SK-N-SH (cell line): ENCODE measurements around the gene GZMB. TPM values are rescaled to one million over a fixed set of nuclear protein-coding genes. Genes with fewer than 3 reads are reported as not detected.

Experiments used
- CTCF ChIA-PET: fragments of 300-600, 350-600 bp; formaldehyde crosslinking; extraction: SDS; loops from one replicate; lab custom pipeline; 2021; lab: Yijun Ruan, JAX
- POLR2A ChIA-PET: fragments of 350-600 bp; sonication (Branson Sonifier 250); formaldehyde crosslinking; extraction: SDS; loops from one replicate; lab custom pipeline; 2020; ENCODE audit warnings: antibody characterized with exemption, inconsistent platforms; lab: Yijun Ruan, JAX
- DNase-seq: peaks from one replicate; pipeline ENCODE4 v3.0.0; 2012
- H2AFZ ChIP-seq: fragments of 200-600 bp; sonication (generic); 2 replicates; pipeline ENCODE4 v1.8.1; 2016; ENCODE audit warnings: antibody characterized with exemption, mild to moderate bottlenecking, low read depth
- H3F3A ChIP-seq: fragments of 200-600 bp; sonication (generic); replicated peaks from 2 replicates; pipeline ENCODE3; 2016; ENCODE audit warnings: antibody characterized with exemption, mild to moderate bottlenecking; ENCODE audit not compliant: insufficient read depth
- H3K27ac ChIP-seq, 2 experiments: fragments of 200-500 bp in 1 of 2; fragments of 200-600 bp in 1 of 2; sonication (Bioruptor generic) in 1 of 2; sonication (generic), shearing (Covaris generic) in 1 of 2; 2 replicates each; pipeline versions ENCODE4 v1.5.1 to v1.6.1; 2014 to 2016; ENCODE audit warnings: low read depth in 2 of 2, inconsistent platforms in 1 of 2, low read length in 1 of 2, mild to moderate bottlenecking in 1 of 2, mixed read lengths in 1 of 2
- H3K27me3 ChIP-seq: fragments of 200-600 bp; sonication (generic), shearing (Covaris generic); 2 replicates; pipeline ENCODE4 v1.6.1; 2016; ENCODE audit warnings: mixed run types; ENCODE audit not compliant: insufficient read depth
- H3K36me3 ChIP-seq, 2 experiments: fragments of 200-500 bp in 1 of 2; fragments of 200-600 bp in 1 of 2; sonication (Bioruptor generic) in 1 of 2; sonication (generic) in 1 of 2; replicated peaks in 1 of 2; 2 replicates each; pipeline versions ENCODE3 to v1.5.1; 2014 to 2016; ENCODE audit warnings: low read length in 1 of 2, mild to moderate bottlenecking in 1 of 2; ENCODE audit not compliant: insufficient read depth in 2 of 2, control insufficient read depth in 1 of 2
- H3K4me1 ChIP-seq, 2 experiments: fragments of 200-500 bp in 1 of 2; fragments of 200-600 bp in 1 of 2; sonication (Bioruptor generic) in 1 of 2; sonication (generic), shearing (Covaris generic) in 1 of 2; 2 replicates each; pipeline versions ENCODE4 v1.5.1 to v1.6.1; 2014 to 2016; ENCODE audit warnings: low read depth in 1 of 2, low read length in 1 of 2, mixed run types in 1 of 2; ENCODE audit not compliant: insufficient read depth in 2 of 2, control insufficient read depth in 1 of 2
- H3K4me2 ChIP-seq: fragments of 200-600 bp; sonication (generic), shearing (Covaris generic); 2 replicates; pipeline ENCODE4 v1.6.1; 2017; ENCODE audit warnings: mixed run types
- H3K4me3 ChIP-seq, 2 experiments: fragments of 200-500 bp in 1 of 2; fragments of 200-600 bp in 1 of 2; sonication (Bioruptor generic) in 1 of 2; sonication (generic), shearing (Covaris generic) in 1 of 2; 2 replicates each; pipeline versions ENCODE4 v1.5.1 to v1.8.1; 2014 to 2016; ENCODE audit warnings: low read depth in 2 of 2, inconsistent platforms in 1 of 2, low read length in 1 of 2, mild to moderate bottlenecking in 1 of 2, mixed read lengths in 1 of 2, moderate library complexity in 1 of 2
- H3K79me2 ChIP-seq: fragments of 200-600 bp; sonication (generic); 2 replicates; pipeline ENCODE4 v1.8.1; 2017; ENCODE audit warnings: mild to moderate bottlenecking; ENCODE audit not compliant: insufficient read depth
- H3K9ac ChIP-seq: fragments of 200-600 bp; sonication (generic); 2 replicates; pipeline ENCODE4 v1.6.1; 2017; ENCODE audit warnings: mixed run types
- H3K9me2 ChIP-seq: fragments of 200-600 bp; sonication (generic); 2 replicates; pipeline ENCODE4 v1.6.1; 2017; ENCODE audit warnings: mixed run types
- H3K9me3 ChIP-seq: fragments of 200-600 bp; sonication (generic); 2 replicates; pipeline ENCODE4 v1.6.1; 2017; ENCODE audit warnings: mixed run types, mild to moderate bottlenecking, moderate library complexity
- H4K20me1 ChIP-seq: fragments of 200-600 bp; sonication (generic); 2 replicates; pipeline ENCODE4 v1.6.1; 2017; ENCODE audit warnings: mild to moderate bottlenecking, mixed run types; ENCODE audit not compliant: insufficient read depth
- EZH2phosphoT487 ChIP-seq: fragments of 200-600 bp; sonication (generic); IDR thresholded peaks from 2 replicates; pipeline ENCODE4 v1.6.1; 2017; ENCODE audit warnings: low read depth, mixed run types, mild to moderate bottlenecking, antibody characterized with exemption, moderate library complexity, borderline replicate concordance
- FOSL2 ChIP-seq: IDR thresholded peaks from 2 replicates; pipeline ENCODE4 v1.4.0; 2012; ENCODE audit warnings: low read depth, mild to moderate bottlenecking, moderate library complexity, borderline replicate concordance
- FOXJ3 ChIP-seq: sonication (generic); formaldehyde crosslinking; IDR thresholded peaks from 2 replicates; pipeline ENCODE4 v1.5.1; 2020; ENCODE audit warnings: mild to moderate bottlenecking, missing genetic modification reagents
- GATA2 ChIP-seq: sonication (generic); formaldehyde crosslinking; IDR thresholded peaks from 2 replicates; pipeline ENCODE4 v1.5.0; 2020; ENCODE audit warnings: mild to moderate bottlenecking, missing genetic modification reagents
- JUND ChIP-seq: IDR thresholded peaks from 2 replicates; pipeline ENCODE4 v1.4.0; 2012
- NFIC ChIP-seq: IDR thresholded peaks from 2 replicates; pipeline ENCODE4 v1.4.0; 2012; ENCODE audit warnings: borderline replicate concordance
- RCOR1 ChIP-seq: fragments of 150-350 bp; IDR thresholded peaks from 2 replicates; pipeline ENCODE4 v1.6.1; 2017; ENCODE audit warnings: antibody characterized with exemption, low read length
- WGBS: methylation state at CpG from one replicate; pipeline ENCODE4 v1.1.6; 2017; ENCODE audit warnings: low lambda C conversion rate; 5-methylcytosine and 5-hydroxymethylcytosine counted together
- polyA plus RNA-seq, 3 experiments: library from polyadenylated mRNA; depleted of rRNA; stranded (reverse); fragments of >200 nt; gene quantifications; 2 replicates each; pipeline ENCODE4 v1.2.3, GENCODE V29; 2012
- TF ChIP-seq, protein P1 (sequence below): IDR thresholded peaks from 2 replicates; pipeline ENCODE4 v1.6.1; 2012; ENCODE audit warnings: mild to moderate bottlenecking, low read depth, low read length, moderate library complexity
- TF ChIP-seq, protein P2 (sequence below): IDR thresholded peaks from 2 replicates; pipeline ENCODE4; 2012
- TF ChIP-seq, protein P3 (sequence below): IDR thresholded peaks from 2 replicates; pipeline ENCODE4 v1.4.0; 2012; ENCODE audit warnings: low read depth
- TF ChIP-seq, protein P4 (sequence below): fragments of 200-600 bp; sonication (generic); IDR thresholded peaks from 2 replicates; pipeline ENCODE4 v1.6.1; 2017; ENCODE audit warnings: antibody characterized with exemption, mild to moderate bottlenecking, moderate library complexity

GZMB gene
- polyA plus RNA-seq, 1 of the 3 experiments (the other 2 are of a cell fraction) = not detected

DNA sequence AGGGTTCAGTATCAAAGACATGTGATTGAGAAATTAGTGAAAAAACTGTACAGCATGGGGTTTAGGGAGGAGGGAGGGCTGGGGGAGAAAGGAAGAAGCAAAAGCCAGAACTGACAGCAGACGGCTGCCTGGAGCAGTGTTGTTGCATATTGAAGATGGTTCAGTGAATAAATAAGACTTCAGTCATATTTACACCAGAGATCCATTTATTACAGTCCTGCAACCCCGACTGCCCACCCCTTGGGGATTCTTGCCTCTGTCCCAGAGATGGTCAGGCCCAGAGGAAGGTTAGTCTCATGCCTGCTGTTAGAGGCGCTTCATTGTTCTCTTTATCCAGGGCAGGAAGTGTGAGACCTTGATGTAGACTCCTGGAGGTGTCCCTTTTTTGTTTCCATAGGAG lies 27.7 kb downstream of the GZMB start (continued):
- TF ChIP-seq, protein P1, sequence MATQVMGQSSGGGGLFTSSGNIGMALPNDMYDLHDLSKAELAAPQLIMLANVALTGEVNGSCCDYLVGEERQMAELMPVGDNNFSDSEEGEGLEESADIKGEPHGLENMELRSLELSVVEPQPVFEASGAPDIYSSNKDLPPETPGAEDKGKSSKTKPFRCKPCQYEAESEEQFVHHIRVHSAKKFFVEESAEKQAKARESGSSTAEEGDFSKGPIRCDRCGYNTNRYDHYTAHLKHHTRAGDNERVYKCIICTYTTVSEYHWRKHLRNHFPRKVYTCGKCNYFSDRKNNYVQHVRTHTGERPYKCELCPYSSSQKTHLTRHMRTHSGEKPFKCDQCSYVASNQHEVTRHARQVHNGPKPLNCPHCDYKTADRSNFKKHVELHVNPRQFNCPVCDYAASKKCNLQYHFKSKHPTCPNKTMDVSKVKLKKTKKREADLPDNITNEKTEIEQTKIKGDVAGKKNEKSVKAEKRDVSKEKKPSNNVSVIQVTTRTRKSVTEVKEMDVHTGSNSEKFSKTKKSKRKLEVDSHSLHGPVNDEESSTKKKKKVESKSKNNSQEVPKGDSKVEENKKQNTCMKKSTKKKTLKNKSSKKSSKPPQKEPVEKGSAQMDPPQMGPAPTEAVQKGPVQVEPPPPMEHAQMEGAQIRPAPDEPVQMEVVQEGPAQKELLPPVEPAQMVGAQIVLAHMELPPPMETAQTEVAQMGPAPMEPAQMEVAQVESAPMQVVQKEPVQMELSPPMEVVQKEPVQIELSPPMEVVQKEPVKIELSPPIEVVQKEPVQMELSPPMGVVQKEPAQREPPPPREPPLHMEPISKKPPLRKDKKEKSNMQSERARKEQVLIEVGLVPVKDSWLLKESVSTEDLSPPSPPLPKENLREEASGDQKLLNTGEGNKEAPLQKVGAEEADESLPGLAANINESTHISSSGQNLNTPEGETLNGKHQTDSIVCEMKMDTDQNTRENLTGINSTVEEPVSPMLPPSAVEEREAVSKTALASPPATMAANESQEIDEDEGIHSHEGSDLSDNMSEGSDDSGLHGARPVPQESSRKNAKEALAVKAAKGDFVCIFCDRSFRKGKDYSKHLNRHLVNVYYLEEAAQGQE = no peak
- TF ChIP-seq, protein P2, sequence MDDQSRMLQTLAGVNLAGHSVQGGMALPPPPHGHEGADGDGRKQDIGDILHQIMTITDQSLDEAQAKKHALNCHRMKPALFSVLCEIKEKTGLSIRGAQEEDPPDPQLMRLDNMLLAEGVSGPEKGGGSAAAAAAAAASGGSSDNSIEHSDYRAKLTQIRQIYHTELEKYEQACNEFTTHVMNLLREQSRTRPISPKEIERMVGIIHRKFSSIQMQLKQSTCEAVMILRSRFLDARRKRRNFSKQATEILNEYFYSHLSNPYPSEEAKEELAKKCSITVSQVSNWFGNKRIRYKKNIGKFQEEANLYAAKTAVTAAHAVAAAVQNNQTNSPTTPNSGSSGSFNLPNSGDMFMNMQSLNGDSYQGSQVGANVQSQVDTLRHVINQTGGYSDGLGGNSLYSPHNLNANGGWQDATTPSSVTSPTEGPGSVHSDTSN = no peak
- TF ChIP-seq FOSL2 (no peak), RCOR1 (no peak), JUND (no peak), EZH2phosphoT487 (no peak), GATA2 (CRISPR knock-in tag) (no peak), FOXJ3 (CRISPR knock-in tag) (no peak)
- TF ChIP-seq, protein P3, sequence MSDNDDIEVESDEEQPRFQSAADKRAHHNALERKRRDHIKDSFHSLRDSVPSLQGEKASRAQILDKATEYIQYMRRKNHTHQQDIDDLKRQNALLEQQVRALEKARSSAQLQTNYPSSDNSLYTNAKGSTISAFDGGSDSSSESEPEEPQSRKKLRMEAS = no peak

DNA sequence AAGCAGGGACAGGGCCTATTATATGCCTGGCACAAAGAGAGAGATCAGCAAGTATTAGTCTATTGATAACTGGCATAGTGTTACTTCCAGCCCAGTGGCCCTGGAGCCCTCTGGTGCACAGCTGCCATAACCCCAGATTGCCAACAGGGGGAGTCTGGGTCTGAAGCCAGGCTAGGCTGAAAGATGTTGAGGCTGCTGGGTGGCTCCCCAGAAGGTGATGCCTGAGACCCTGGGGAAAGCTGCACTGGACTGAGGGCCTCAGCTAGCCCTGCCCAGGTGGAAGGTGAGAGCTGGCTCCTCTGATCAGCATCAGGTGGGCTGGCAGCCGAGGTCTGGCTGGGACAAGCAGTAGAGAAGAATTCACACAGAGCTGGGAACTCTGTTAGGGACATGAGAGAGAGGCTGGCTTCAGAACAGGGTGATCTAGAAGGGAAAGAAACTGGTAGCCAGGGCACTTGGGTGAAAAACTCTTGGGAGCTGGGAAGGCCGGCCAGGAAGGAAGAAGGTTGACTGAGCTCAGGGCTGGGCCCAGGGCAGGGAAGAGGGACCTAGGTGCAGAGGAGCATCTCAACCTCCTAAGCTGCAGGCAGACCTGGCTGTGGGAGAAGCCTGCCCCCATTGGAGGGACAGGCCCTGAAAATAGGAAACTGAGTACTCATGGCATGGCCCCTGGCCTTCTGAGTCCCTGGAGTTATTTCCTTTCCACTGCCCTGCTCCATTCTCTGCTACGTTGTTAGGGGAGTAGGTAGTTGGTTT lies 28.4 kb downstream of the GZMB start:
- Histone ChIP-seq H3F3A (no peaks in the 10 kb centered on the region), H3K4me2 (no peak overlapping the region), H4K20me1 (no peaks in the 10 kb centered on the region), H2AFZ (no peak overlapping the region), H3K36me3 (no peaks in the 10 kb centered on the region), H3K79me2 (no peaks in the 10 kb centered on the region), H3K9ac (no peak overlapping the region), H3K27ac (no peak overlapping the region), H3K27me3 (no peaks in the 10 kb centered on the region; the same call in 1 of the 2 replicates), H3K9me3 (no peaks in the 10 kb centered on the region), H3K4me3 (no peak overlapping the region; a peak in 1 of 4 replicates), H3K4me1 (no peaks in the 10 kb centered on the region), H3K9me2 (no peaks in the 10 kb centered on the region)
- no peak for TF ChIP-seq NFIC
- TF ChIP-seq, protein P4, sequence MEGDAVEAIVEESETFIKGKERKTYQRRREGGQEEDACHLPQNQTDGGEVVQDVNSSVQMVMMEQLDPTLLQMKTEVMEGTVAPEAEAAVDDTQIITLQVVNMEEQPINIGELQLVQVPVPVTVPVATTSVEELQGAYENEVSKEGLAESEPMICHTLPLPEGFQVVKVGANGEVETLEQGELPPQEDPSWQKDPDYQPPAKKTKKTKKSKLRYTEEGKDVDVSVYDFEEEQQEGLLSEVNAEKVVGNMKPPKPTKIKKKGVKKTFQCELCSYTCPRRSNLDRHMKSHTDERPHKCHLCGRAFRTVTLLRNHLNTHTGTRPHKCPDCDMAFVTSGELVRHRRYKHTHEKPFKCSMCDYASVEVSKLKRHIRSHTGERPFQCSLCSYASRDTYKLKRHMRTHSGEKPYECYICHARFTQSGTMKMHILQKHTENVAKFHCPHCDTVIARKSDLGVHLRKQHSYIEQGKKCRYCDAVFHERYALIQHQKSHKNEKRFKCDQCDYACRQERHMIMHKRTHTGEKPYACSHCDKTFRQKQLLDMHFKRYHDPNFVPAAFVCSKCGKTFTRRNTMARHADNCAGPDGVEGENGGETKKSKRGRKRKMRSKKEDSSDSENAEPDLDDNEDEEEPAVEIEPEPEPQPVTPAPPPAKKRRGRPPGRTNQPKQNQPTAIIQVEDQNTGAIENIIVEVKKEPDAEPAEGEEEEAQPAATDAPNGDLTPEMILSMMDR = peak; percentile 64
- 3% methylated on average over 3 of the region's 3 CpGs for WGBS
- POLR2A ChIA-PET = no interaction called here
- DNase-seq = peak; percentile 48
- CTCF ChIA-PET = interaction anchor here (0.6 to 1.5 kb wide), 11 partner anchors 9 to 99 kb away, joined by 3 to 6 read pairs (median 3); no protein-coding TSS in a partner anchor
